ENCODE measurements around the gene IER5. TPM values are rescaled to one million over a fixed set of nuclear protein-coding genes. Genes with fewer than 3 reads are reported as not detected.

Gene IER5
- total RNA-seq, 2 experiments from 2014 or later = 39.8 to 41.3 TPM

DNA sequence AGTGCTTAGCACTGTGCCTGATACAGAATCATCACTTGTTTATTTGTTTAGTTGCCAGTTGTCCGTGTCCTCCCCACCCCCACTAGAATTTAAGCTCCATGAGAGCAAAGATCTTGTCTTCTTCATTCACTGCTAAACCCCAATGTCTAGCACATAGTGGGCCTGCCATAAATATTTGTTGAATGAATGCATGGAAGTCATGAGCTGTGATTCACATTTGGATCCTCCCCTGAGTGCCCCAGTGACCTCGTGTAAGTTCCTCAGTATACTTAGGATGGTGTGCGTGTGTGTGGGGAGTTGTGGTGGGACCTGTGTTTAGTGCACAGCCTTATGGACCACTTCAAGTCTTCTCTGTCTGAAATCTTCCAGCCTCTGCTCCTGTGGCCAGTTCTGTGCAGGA is 23.1 kb downstream of the IER5 start:
- no peak for DNase-seq
- ChIA-PET POLR2A (interaction anchor here (1.2 to 15.6 kb wide), 2 partner anchors 23 kb away, joined by 5 to 209 read pairs; partner anchors contain the start of gene IER5), CTCF (interaction anchor here (1.3 to 2.6 kb wide), 2 partner anchors 21 to 30 kb away, joined by 5 to 9 read pairs; no protein-coding TSS in a partner anchor)
- Mint-ChIP-seq H3K4me1 (ENCODE audit: low read depth) (peaks cover 9% of the 10 kb centered on the region), H3K36me3 (ENCODE audit: low read depth) (no peaks in the 10 kb centered on the region), H3K9me3 (no peaks in the 10 kb centered on the region), H3K27ac (no peak overlapping the region), H3K4me3 (no peak overlapping the region), H3K27me3 (peaks cover 11% of the 10 kb centered on the region)
- intact Hi-C loops (cut with micrococcal nuclease) = no loop called here
- no peak for ATAC-seq
- no peak for TF ChIP-seq CTCF (IDR thresholded peaks at IDR 0.05)

GRCh38 chr1:181112071-181112929 is 23.8 kb downstream of the IER5 start:
- Mint-ChIP-seq H3K4me1 (ENCODE audit: low read depth) (peaks cover 5% of the 10 kb centered on the region), H3K9me3 (no peaks in the 10 kb centered on the region), H3K36me3 (ENCODE audit: low read depth) (no peaks in the 10 kb centered on the region), H3K27ac (no peak overlapping the region), H3K4me3 (no peak overlapping the region), H3K27me3 (peaks cover 9% of the 10 kb centered on the region)
- TF ChIP-seq CTCF (IDR thresholded peaks at IDR 0.05) = no peak
- DNase-seq = no peak
- CTCF ChIA-PET = interaction anchor here (1.3 to 2.6 kb wide), 3 partner anchors 21 to 30 kb away, joined by 5 to 9 read pairs (median 5); no protein-coding TSS in a partner anchor
- POLR2A ChIA-PET = interaction anchor here (1.2 to 15.6 kb wide), 2 partner anchors 22 to 23 kb away, joined by 5 to 209 read pairs; partner anchors contain the start of gene IER5
- ATAC-seq = no peak
- intact Hi-C loops (cut with micrococcal nuclease) = no loop called here

DNA sequence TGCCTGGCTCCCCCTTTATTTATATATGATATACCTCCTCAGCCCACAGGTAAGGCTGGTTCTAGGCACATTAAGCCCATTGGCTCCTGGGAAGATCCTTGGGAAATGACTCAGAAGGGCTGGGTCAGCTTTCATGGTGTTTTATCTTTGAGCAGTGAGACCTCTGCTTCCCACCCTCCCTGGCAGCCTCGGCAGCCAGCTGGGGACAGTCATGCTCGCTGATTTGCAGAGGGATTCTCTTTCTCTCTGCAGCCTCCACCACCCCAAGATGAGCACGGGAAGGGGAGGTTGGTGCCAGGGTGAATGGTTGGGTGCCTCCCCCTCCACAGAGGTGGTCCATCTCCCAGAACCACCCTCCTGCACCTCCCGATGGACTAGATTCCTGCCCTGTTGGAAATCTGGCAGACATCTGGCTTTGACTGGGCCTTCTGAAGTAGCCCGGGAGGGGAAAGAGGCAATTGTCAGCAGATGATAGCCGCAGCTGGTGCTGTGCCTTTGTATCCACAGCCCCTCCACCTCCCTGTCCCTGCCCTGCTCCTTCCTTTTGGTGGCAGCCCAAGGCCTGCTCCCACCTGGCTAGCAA is 24.6 kb downstream of the IER5 start:
- intact Hi-C loops (cut with micrococcal nuclease) = no loop called here
- ChIA-PET CTCF (interaction anchor here (1.8 kb wide), 1 partner anchor 28 kb away, joined by 5 read pairs; no protein-coding TSS in a partner anchor), POLR2A (interaction anchor here (1.6 kb wide), 1 partner anchor 20 kb away, joined by 3 read pairs; no protein-coding TSS in a partner anchor)
- DNase-seq = no peak
- Mint-ChIP-seq H3K27me3 (peaks cover 4% of the 10 kb centered on the region), H3K4me3 (no peak overlapping the region), H3K9me3 (no peaks in the 10 kb centered on the region), H3K36me3 (ENCODE audit: low read depth) (no peaks in the 10 kb centered on the region), H3K4me1 (ENCODE audit: low read depth) (peaks cover 5% of the 10 kb centered on the region), H3K27ac (no peak overlapping the region)
- ATAC-seq = no peak
- no peak for TF ChIP-seq CTCF (IDR thresholded peaks at IDR 0.05)

GRCh38 chr1:181114574-181115367 is 26.3 kb downstream of the IER5 start:
- DNase-seq = no peak
- Mint-ChIP-seq H3K9me3 (no peaks in the 10 kb centered on the region), H3K27me3 (peaks cover 4% of the 10 kb centered on the region), H3K4me1 (ENCODE audit: low read depth) (peaks cover 2% of the 10 kb centered on the region), H3K36me3 (ENCODE audit: low read depth) (no peaks in the 10 kb centered on the region), H3K27ac (no peak overlapping the region), H3K4me3 (no peak overlapping the region)
- POLR2A ChIA-PET = interaction anchor here (1.6 kb wide), 1 partner anchor 19 kb away, joined by 3 read pairs; no protein-coding TSS in a partner anchor
- no peak for TF ChIP-seq CTCF (IDR thresholded peaks at IDR 0.05)
- no peak for ATAC-seq
- intact Hi-C loops (cut with micrococcal nuclease) = no loop called here
- CTCF ChIA-PET = interaction anchor here (0.8 to 1.6 kb wide), 3 partner anchors 12 to 27 kb away, joined by 3 to 6 read pairs (median 4); no protein-coding TSS in a partner anchor

Data from activated CD8-positive, alpha-beta T cell treated with anti-CD3 and anti-CD28 coated beads for 36 hours (primary cell).